ENCODE results near the gene C11orf68. TPM values are rescaled to one million over a fixed set of nuclear protein-coding genes. Genes with fewer than 3 reads are reported as not detected.

Gene C11orf68
- polyA plus RNA-seq, 1 donor = 30.6 TPM

DNA sequence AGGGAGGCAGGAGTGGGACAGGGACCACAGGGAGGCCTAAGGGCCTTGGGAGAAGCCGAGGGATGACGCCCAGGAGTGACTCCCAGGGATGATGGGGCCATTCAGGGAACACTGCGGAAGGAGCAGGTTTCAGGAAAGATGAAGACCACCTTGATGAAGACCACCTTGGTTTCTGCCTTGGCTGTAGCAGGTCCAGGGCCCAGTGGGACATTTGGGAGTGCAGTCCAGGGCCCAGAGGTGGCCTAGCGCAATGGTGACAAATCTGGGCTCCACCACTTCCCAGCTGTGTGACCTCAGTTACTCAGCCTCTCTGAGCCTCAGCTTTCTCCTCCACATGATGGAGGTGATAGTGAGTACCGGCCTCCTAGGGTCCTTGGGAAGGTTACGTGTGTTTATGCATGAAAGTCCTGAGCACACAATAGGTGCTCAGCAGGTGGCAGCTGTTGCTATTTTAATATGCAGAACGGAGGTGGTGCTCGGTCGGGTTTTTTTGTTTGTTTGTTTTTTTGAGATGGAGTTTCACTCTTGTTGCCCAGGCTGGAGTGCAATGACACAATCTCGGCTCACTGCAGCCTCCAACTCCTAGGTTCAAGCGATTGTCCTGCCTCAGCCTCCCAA, 27.2 kb upstream of the C11orf68 start:
- DNase-seq = no peak

DNA sequence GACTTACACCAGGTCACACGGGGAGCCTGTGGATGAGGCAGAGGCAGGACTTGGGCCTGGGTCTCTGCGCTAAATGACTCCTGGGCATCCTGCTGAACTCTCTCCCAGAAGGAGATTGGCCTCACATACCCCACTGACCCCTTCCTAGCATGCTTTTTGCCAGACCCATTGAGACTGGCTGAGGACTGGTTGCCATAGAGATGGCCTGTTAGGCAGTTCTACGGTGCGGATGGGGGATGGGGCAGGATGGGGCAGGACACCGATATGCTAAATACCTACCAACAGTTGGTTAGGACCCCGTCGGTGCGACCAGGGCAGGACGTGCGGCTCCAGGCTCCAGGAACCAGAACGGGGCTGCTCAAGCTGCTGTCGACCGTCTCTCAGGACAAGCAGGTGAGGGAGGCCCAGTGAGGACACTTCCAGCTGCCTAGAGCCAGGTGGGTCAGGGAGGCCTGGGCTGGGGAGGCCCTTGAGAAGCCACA, 26.6 kb upstream of the C11orf68 start, which contains the start of gene TSGA10IP:
TSS of gene TSGA10IP (plus strand) at position 51 of the 482 bp plus-strand sequence. CDS start at position 247, 196 bp downstream.
- DNase-seq = no peak

DNA sequence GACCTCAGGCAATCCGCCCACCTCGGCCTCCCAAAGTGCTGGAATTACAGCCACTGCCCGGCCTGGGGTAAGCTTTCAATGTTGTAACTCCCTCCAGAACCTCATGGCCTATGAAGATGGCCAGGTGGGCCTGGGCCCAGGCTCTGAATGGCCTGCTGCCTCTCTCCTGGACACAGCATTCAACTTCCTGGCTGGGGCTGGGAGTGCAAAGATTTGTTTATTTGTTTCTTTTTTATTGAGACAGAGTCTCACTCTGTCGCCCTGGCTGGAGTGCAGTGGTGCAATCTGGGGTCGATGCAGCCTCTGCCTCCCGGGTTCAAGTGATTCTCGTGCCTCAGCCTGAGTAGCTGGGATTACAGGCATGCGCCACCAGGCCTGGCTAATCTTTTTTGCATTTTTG, 25.9 kb upstream of the C11orf68 start:
- no peak for DNase-seq

DNA sequence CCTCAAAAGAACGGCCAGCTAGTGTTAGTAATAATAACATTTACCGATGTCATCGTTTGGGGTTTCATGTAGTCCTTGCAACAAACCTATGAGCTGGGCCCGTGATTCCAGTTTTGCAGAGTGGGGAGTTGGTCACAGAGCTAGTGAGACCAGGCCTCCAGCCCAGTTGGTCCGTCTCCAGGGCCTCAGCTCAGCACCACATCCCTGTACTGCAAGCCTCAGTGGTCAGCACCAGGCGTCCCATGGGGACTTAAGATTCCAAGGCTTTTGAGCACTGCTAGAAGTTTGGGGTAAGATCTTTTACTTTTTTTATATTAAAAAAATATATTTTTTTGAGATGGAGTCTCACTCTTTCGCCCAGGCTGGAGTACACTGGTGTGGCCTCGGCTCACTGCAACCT, 25.3 kb upstream of the C11orf68 start:
- no peak for DNase-seq

DNA sequence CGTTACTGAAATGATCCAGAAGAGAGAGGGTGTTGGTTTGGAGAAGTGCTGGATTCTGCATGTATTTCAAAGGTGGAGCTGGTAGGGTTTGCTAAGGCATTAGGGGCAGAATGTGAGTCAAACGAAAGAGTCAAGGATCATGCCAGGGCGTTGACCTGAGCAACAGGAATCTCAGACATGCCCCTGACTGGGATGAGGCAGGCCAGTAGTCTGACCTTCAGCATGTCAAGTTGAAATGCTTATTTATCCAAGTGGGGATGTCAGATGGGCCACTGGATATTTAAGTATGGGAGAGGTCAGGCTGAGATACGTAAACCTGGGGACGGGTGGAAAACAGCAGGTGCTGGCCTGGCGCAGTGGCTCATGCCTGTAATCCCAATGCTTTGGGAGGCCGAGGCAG, 23.7 kb upstream of the C11orf68 start:
- DNase-seq = no peak

DNA sequence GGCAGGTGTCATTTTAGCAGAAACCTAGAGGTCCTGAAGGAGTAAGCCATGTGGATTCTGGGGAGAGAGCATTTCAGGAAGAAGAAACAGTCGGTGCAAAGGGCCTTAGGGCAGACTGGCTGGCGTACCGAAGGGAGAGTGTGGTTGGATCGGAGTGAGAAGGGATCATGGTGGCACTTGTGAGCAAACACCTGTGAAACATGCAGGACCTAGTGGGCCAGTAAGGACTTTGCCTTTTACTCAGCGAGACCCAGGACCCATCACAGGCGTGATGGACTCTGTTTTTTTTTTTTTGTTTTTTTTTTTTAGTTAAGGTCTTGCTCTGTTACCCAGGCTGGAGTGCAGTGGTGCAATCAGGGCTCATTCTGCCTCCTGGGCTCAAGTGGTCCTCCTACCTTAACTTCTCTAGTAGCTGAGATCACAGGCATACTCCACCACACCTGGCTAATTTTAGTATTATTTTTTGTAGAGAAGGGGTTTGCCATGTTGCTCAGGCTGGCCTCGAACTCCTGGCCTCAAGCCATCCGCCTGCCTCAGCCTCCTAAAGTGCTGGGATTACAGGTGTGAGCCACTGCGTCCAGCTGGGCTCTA, 23.0 kb upstream of the C11orf68 start:
- DNase-seq = no peak

DNA sequence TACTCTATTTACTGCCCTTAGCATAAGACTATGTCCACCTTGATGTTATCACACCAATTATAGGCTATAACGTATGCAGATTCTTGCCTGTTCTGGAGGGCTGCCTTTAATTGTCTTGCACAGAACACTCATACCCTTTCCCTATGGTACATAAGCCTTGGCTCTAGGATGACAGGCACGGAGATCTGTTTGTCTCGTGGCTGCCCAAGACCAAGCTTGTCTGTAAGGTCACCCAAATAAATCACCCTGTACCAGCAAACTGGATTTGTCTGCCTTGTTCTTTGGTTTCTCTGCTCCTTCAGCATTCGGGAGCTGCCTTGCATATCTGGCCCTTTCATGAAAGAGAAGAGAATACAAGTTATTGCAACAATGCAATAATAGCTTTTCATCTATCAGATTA, 18.9 kb upstream of the C11orf68 start:
- DNase-seq = no peak

DNA sequence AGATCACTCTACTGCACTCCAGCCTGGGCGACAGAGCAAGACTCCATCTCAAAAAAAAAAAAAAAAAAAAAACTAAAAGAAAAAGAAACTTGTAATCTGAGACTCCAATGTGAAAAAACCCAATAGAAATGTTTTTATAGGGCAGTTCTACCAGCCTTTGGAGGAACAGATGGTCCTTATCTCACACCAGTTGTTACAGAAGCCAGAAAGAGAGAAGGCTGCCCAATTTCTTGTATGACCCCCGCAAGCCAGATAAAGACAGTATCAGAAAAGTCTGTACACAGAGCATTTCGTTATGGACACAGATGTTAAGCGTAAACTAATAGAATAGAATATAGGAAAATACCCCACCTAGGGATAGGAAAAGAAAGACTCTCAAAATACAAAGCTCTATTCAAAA, 15.2 kb upstream of the C11orf68 start:
- DNase-seq = no peak

DNA sequence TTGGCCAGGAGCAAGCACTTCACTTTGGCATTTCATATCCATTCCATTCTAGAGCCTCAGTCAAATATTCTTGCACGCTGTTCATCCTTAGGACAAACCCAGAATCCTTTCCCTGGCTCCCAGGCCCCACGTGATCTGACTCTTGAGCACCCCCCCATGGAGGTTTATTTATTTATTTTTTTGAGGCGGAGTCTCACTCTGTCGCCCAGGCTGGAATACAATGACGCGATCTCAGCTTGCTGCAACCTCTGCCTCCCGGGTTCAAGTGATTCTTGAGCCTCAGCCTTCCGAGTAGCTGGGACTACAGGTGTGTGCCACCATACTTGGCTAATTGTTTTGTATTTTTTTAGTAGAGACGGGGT, 13.7 kb upstream of the C11orf68 start:
- DNase-seq = no peak

DNA sequence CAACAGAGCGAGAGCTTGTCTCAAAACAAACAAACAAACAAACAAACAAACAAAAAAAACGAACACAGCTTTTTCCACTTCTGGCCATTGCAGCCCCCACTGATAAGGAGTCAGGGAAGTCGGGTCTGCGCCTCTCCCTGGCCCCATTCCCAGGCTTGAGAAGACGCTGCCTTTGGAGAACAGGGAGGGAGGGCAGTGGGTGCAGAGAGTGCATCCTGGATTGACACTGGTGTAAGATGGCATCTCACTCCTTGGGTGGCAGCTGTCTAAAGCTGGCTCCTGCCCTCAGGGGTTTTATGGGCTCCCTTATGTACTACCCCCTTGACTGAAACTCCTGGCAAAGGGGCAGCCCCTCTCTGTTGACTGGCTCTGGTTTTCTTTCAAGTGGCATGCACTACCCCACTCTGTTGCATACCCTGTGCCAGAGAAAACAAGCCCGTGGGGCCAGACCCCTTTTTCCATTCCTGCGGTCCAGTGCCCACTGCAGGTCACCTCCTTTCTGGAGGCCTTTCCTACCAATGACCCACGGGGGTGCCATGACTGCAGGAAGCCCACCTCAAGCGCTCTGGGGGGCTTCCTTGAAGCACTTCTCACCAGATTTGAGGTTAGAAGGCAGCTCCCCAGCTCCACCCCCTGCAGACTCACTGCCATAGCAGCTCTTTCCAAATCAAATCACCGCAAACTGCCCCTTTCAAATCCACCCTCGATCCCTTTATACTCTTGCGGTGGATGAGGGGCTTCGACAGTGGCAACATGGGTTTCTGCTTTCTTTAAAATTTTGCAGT, 13.1 kb upstream of the C11orf68 start:
- no peak for DNase-seq

DNA sequence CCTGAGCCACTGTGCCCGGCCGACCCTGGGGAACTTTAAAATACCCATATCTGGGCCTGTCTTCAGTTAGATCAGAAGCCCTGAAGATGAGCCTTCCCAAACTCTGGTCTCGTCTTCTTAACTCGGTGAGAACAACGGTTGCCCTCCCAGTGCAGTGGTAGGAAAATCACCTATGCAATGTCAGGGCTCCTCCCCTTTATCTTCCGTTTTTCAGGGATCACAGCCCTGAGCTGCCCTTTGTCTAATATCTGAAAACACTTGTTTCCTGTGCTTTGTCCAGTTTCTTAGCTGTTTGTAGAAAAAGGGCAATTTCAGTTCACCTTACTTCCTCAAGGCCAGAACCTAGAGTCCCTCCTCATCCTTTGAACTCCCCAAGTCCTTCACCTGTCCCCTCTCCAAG, 9.8 kb upstream of the C11orf68 start:
- no peak for DNase-seq

DNA sequence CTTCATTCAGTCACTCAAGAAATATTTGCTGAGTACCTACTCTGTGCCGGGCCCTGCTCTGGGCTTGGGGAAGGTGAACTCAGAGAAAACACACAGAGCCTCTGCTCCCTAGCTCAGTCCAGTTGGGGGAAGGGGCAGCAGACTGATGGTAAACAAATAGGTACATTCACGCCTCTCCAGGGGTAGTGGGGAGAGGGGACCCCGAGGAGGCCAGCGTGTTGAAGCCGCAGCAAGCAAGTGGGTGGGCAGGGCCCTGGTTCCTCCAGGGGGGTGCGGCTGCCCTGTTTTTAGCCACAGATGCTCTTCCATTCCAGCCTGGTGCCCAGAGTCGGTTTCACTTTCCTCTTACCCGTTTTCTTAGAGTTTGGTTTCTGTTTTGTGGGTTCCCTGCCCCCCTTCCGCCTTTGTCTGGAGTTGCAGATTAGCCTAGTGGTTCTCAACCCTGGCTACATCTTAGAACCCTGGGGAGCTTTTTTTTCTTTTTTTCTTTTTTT, 9.1 kb upstream of the C11orf68 start:
- no peak for DNase-seq

DNA sequence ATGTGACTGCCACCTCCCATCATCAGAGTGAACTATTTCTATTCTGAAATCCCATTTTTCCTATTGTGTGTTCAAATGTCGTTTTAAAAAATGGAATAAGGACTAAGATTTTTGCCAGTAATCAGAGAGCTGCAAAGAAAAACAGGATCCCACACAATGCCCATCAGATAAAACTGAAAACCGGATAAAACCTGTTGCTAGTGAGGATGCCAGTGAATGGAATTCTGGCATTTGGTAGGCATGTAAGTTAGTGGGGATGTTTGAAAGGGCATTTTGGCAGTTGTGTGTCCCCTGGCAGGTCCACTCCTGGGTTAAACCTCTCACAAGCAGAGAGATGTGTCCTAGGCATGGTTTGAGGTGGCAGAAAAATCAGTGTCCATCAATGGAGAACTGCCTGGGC, 6.5 kb upstream of the C11orf68 start:
- no peak for DNase-seq

DNA sequence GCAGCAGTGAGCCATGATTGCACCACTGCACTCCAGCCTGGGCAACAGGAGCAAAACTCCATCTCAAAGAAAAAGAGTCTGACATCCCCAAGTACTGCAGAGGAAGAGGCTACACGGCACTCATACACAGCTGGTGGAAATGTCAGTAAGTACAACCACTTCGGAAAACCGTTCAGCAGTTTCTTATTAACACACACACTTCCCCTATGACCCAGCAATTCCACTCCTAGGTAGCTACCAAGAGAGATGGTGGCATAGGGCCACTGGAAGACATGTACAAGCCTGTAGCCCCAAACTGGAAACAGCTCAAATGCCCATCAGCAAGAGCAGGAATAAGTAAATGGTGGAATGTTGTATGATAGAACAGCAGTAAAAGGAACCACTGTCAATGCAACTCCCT, 3.7 kb upstream of the C11orf68 start:
- no peak for DNase-seq

DNA sequence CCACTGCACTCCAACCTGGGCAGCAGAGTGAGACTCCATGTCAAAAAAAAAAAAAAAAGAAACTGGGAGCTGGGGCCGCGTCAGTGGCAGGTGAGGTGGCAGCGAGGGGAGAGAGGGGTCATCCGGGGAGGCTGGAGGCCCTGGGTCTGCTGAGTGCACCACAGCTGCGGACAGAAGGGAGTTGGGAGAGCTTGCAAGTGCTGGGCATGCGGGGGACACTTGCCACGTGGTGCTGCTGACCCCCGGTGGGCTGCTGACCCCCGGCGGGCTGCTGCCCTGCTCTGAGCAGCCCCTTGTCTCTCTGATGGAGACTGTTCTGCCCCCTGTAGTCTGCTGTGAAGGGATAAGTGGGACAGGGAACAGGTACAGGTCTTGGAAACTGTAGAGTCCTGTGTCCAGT, 3.0 kb upstream of the C11orf68 start:
- DNase-seq = no peak

DNA sequence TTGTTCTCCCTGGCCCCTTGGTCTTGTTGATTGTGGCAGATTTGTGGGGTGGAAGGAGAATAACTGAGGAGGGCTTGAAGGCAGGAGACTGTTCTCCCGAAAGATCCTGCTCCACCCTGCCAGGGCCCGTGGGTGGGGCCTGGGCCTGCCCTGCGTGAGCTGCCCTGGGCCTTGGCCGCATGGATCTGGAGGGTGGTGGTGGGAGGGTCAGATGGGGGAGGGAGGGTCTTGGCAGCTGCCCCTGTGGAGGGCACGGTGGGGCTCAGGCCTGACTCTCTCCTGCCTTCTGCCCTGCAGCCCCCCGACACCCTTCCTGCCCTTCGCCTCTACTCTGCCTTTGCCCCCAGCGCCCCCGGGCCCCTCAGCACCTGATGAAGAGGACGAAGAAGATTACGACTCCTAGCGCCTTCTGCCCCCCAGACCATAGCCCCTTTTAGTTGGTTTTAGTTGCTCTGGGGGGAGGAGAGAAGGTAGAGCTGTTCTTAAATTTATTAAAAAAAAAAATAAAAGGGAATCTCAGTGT, 2.2 kb upstream of the C11orf68 start:
- no peak for DNase-seq

DNA sequence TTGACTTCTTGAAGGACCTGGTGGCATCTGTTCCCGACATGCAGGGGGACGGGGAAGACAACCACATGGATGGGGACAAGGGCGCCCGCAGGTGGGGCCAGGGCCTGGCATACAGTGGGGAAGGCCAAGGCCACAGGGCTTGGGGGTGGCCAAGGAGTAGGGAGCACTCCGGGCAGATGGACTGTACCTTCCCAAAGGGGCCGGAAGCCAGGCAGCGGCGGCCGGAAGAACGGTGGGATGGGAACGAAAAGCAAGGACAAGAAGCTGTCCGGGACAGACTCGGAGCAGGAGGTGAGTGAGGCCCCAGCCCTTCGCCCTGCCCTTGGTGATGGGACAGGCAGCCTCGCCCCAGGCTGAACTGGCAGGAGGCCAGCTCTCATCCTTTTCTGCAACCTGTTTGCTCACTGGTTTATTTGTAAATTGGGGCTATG, 1.5 kb upstream of the C11orf68 start:
- no peak for DNase-seq

DNA sequence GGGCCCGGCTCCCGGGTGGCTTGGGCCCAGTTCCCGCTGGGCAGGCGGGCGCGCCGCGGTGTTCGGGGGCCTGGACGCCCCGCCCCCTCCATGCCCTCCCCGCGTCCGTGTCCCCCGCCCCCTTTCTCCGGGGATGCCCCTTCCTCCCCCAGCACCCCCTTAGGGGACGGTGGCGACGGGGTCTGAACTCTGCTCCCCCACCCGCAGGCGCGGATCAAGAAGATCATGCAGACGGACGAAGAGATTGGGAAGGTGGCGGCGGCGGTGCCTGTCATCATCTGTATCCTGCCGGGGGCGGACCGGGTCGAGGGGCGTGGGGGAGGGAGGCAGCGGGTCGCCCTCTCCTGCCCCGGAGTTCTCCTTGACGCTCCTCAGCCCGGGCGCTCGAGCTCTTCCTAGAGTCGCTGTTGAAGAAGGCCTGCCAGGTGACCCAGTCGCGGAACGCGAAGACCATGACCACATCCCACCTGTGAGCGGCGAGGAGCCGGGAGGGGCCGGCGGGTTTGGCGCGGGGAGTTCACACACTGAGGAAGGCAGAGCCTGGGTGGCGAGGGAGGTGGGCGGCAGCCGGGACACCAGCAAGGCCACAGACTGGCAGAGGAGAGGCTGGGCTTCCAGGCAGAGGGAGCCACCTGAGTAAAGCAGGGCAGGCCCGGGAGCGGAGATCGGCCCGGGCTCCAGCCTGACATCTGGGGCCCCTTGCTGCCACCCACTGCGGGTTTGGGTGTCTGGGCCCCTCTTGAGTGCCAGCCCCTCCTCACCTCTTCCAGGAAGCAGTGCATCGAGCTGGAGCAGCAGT, 910 bp upstream of the C11orf68 start:
- DNase-seq = no peak

DNA sequence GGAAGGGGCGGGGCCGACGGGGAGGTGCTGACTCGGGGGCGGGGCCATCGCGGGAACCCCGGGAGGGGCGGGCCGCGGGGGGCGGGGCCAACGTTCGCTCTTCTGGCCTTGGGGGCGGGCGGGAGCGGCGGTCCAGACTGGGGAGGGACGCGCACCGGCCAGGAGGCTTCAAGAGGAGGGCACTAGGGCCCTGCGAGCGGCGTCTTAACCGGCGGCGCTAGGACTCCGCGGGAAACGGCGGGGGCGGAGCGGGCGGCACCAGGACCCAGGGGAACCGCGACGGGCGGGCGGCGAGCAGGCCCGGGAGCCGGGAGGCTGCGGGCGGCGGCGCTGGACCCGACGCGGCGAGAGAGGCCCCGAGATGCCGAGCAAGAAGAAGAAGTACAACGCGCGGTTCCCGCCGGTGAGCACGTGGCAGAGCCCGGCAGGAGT, 295 bp upstream of the C11orf68 start, which contains the start of gene DRAP1:
TSS of gene DRAP1 (plus strand) at position 286 of the 432 bp plus-strand sequence. CDS start at position 362, 76 bp downstream.
- peak; percentile 98 for DNase-seq

DNA sequence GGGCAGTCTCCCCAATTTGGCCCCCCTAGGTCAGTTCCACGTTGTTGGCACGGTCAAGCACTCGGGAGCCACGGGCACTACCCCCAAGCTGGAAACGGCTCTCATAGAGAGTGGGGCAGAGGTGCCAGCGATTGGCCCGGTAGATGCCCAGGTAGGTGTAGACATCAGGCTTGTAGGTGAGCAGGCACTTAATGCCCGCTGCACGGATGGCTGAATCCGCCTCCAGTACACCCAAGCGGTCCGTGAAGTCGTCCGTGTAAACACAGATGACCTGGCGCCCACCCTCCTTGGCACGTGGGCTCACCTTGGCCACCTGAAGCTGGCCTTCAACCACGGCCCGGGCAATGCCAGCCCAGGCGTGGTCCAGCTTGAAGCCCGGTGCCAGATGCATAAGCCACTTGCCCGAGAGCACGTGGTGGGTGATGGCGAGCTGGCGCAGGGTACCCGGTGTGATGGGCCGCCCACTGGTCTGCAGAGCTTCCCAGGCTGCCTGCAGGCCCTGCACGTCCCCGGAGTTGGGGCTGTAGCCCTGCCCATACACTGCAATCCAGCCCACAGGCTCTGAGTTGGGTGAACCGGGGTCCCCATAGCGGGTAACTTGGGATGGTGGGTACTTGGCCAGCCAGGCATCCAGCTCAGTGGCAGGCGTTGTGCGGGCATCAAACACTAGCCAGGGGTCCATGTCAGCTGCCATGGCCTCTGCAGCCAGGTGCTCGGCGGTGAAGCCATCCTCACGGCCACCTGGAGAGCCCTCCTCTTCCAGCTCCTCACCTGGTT, 1.2 kb downstream of the C11orf68 start:
- DNase-seq = no peak

DNA sequence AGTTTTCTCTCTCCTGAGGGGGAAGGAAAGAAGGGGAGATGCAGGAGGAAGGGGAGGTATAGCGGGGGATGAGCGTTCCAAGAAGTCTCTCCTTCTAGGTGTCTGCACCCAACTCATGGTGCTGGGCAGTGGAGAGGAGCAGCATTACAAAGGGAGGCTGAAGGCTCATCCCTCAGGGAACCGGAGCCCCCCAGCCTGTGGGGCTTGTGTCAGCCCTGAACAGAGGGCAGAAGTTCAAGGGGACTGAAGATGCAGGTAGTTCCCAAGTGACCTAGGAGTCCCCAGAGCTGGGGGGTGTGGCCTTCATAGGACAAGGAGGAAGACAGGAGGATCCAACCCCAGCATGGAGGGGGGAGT, 1.8 kb downstream of the C11orf68 start:
- no peak for DNase-seq

All from left kidney (tissue), 2 donors.